ENCODE measurements around the gene HOXB1. TPM values are rescaled to one million over a fixed set of nuclear protein-coding genes. Genes with fewer than 3 reads are reported as not detected.

The HOXB1 gene
- total and polyA plus RNA-seq, 12 donors: not detected

- no peak for TF ChIP-seq CTCF (IDR thresholded peaks at IDR 0.05)
- Histone ChIP-seq H3K36me3 (no peaks in the 10 kb centered on the region), H3K9me3 (no peaks in the 10 kb centered on the region), H3K27ac (no peak overlapping the region), H3K4me3 (no peak overlapping the region), H3K4me1 (no peaks in the 10 kb centered on the region), H3K27me3 (peaks cover 0 to 97% (median 94%) of the 10 kb centered on the region in 7 donors)
- intact Hi-C loops (cut with DNase I): no loop called here
- DNase-seq: no peak
- WGBS, 2 donors: 37 to 43% methylated on average over 14 of the region's 14 CpGs
- ATAC-seq: no peak
Observed at GRCh38 chr17:48527547-48527932, 3.3 kb downstream of the HOXB1 start.

GRCh38 chr17:48526608-48527546 lies 3.9 kb downstream of the HOXB1 start:
- WGBS, 2 donors: 15 to 17% methylated on average over 52 to 59 of the region's 59 CpGs
- Histone ChIP-seq H3K27ac (no peak overlapping the region), H3K27me3 (peaks cover 0 to 96% (median 93%) of the 10 kb centered on the region in 7 donors), H3K4me3 (no peak overlapping the region), H3K4me1 (no peaks in the 10 kb centered on the region), H3K36me3 (no peaks in the 10 kb centered on the region), H3K9me3 (no peaks in the 10 kb centered on the region)
- no peak for TF ChIP-seq CTCF (IDR thresholded peaks at IDR 0.05)
- intact Hi-C loops (cut with DNase I): no loop called here
- ATAC-seq (no peak), DNase-seq (peak in 1 of 2 donors; percentile 18)

- no peak overlapping the region for H3K4me3 ChIP-seq
- no peak for TF ChIP-seq CTCF (IDR thresholded peaks at IDR 0.05)
- ATAC-seq (no peak), DNase-seq (no peak)
- 69 to 74% methylated on average over 6 of the region's 6 CpGs for WGBS, 2 donors
- H3K27me3 ChIP-seq: peaks cover 0 to 97% (median 91%) of the 10 kb centered on the region in 7 donors
- H3K9me3 ChIP-seq: no peaks in the 10 kb centered on the region
- H3K36me3 ChIP-seq: no peaks in the 10 kb centered on the region
- intact Hi-C loops (cut with DNase I): no loop called here
- no peak overlapping the region for H3K27ac ChIP-seq
- no peaks in the 10 kb centered on the region for H3K4me1 ChIP-seq
Observed at GRCh38 chr17:48523010-48523409, 7.8 kb downstream of the HOXB1 start.

- peaks cover 0 to 97% (median 91%) of the 10 kb centered on the region in 7 donors for H3K27me3 ChIP-seq
- intact Hi-C loops (cut with DNase I): no loop called here
- TF ChIP-seq CTCF (IDR thresholded peaks at IDR 0.05): no peak
- no peak overlapping the region for H3K27ac ChIP-seq
- no peak for ATAC-seq
- H3K4me3 ChIP-seq: no peak overlapping the region
- 26 to 28% methylated on average over 8 of the region's 8 CpGs for WGBS, 2 donors
- no peaks in the 10 kb centered on the region for H3K4me1 ChIP-seq
- no peaks in the 10 kb centered on the region for H3K36me3 ChIP-seq
- H3K9me3 ChIP-seq: no peaks in the 10 kb centered on the region
- no peak for DNase-seq
Observed at GRCh38 chr17:48522031-48522653, 8.7 kb downstream of the HOXB1 start.
